OCI-LY7 (cell line): Measurements from ENCODE around the gene PHB1. TPM values are rescaled to one million over a fixed set of nuclear protein-coding genes. Genes with fewer than 3 reads are reported as not detected.

Experiments
- BruUV-seq: library from RNA; stranded (reverse); fragments of 400-500 nt; replicated peaks from 2 replicates; lab custom pipeline; 2021; lab: Mats Ljungman, UMichigan
- CTCF ChIA-PET: fragments of 300-600 bp; sonication (Branson Sonifier 250); formaldehyde crosslinking; loops from one replicate; lab custom pipeline; 2022; ENCODE audit warnings: antibody characterized with exemption; ENCODE audit not compliant: unreplicated experiment; lab: Charles Lee
- POLR2A ChIA-PET: fragments of 300-600 bp; sonication (Branson Sonifier 250); formaldehyde crosslinking; loops from one replicate; lab custom pipeline; 2022; ENCODE audit warnings: antibody characterized with exemption; lab: Charles Lee
- DNase-seq: peaks from one replicate; pipeline ENCODE4 v3.0.0-alpha.2; 2015; ENCODE audit warnings: low spot score
- H2AFZ ChIP-seq: fragments of 200-600 bp; sonication (generic), shearing (Covaris generic); 2 replicates; pipeline ENCODE4 v1.6.1; 2014; ENCODE audit warnings: mild to moderate bottlenecking, antibody characterized with exemption, low read length, moderate library complexity
- H3K27ac ChIP-seq: fragments of 200-600 bp; sonication (generic); 2 replicates; pipeline ENCODE4 v1.5.1; 2014; ENCODE audit warnings: mixed run types, low read depth, mild to moderate bottlenecking, moderate library complexity, low read length, inconsistent platforms; ENCODE audit not compliant: poor library complexity, severe bottlenecking
- H3K36me3 ChIP-seq: fragments of 200-600 bp; sonication (generic); 2 replicates; pipeline ENCODE4 v1.6.1; 2014; ENCODE audit warnings: mild to moderate bottlenecking, antibody characterized with exemption, low read length, moderate library complexity, mixed read lengths; ENCODE audit not compliant: insufficient read depth
- H3K4me1 ChIP-seq: fragments of 200-600 bp; sonication (generic); 2 replicates; pipeline ENCODE4 v1.5.1; 2014; ENCODE audit warnings: mild to moderate bottlenecking, low read length; ENCODE audit not compliant: insufficient read depth, poor library complexity, severe bottlenecking
- H3K4me2 ChIP-seq: fragments of 200-600 bp; sonication (generic); 2 replicates; pipeline ENCODE4 v1.6.1; 2014; ENCODE audit warnings: mild to moderate bottlenecking, low read length
- H3K4me3 ChIP-seq: fragments of 200-600 bp; sonication (generic); 2 replicates; pipeline ENCODE4 v1.5.1; 2014; ENCODE audit warnings: mild to moderate bottlenecking, low read depth, low read length; ENCODE audit not compliant: poor library complexity, severe bottlenecking
- H3K79me2 ChIP-seq: fragments of 200-600 bp; sonication (generic); 2 replicates; pipeline ENCODE4 v1.6.1; 2016; ENCODE audit warnings: low read depth, mild to moderate bottlenecking, low read length, moderate library complexity, mixed read lengths; ENCODE audit not compliant: insufficient read depth
- H3K9me2 ChIP-seq: fragments of 200-600 bp; sonication (generic); 2 replicates; pipeline ENCODE4 v1.6.1; 2016; ENCODE audit warnings: mild to moderate bottlenecking, low read length, mixed read lengths; ENCODE audit not compliant: insufficient read depth
- H3K9me3 ChIP-seq: fragments of 200-600 bp; sonication (generic); 2 replicates; pipeline ENCODE4 v1.6.1; 2014; ENCODE audit warnings: mild to moderate bottlenecking, mixed run types, low read length, mixed read lengths
- H4K20me1 ChIP-seq: fragments of 200-600 bp; sonication (generic); 2 replicates; pipeline ENCODE4 v1.6.1; 2014; ENCODE audit warnings: mild to moderate bottlenecking, antibody characterized with exemption, low read length, moderate library complexity, mixed read lengths; ENCODE audit not compliant: insufficient read depth
- CTCF ChIP-seq: fragments of 200-600 bp; sonication (generic); conservative IDR thresholded peaks from 2 replicates; pipeline ENCODE4 v1.5.1; 2014; ENCODE audit warnings: mild to moderate bottlenecking, antibody characterized with exemption, low read length, moderate library complexity, mixed read lengths
- EZH2phosphoT487 ChIP-seq: fragments of 200-600 bp; sonication (generic); IDR thresholded peaks from 2 replicates; pipeline ENCODE4 v1.6.1; 2018; ENCODE audit warnings: low read depth, borderline replicate concordance, mild to moderate bottlenecking, mixed run types, antibody characterized with exemption, low read length, moderate library complexity, mixed read lengths
- intact Hi-C: fragments of 100-400 bp; cut with micrococcal nuclease; formaldehyde crosslinking; loops from one replicate; pipeline ENCODE4 v1.10.0; 2022; ENCODE audit not compliant: unreplicated experiment
- total RNA-seq, 2 experiments: library from RNA; depleted of rRNA in 1 of 2; stranded (reverse); fragments of >200 nt in 1 of 2; shearing (Covaris generic) in 1 of 2; gene quantifications; 2 replicates each; pipeline ENCODE4 v1.2.3, GENCODE V29; 2014 to 2022

The PHB1 gene
- total RNA-seq, 2 experiments from 2014 or later = 137 to 217 TPM

GRCh38 chr17:49370971-49371834 lies 43.5 kb downstream of the PHB1 start:
- ChIA-PET CTCF (no interaction called here), POLR2A (interaction anchor here (0.6 to 1.5 kb wide), 5 partner anchors 9 to 185 kb away, joined by 3 to 6 read pairs (median 3); no protein-coding TSS in a partner anchor)
- Histone ChIP-seq H3K4me1 (no peaks in the 10 kb centered on the region), H3K4me3 (no peak overlapping the region), H3K36me3 (no peaks in the 10 kb centered on the region), H3K4me2 (no peak overlapping the region), H3K9me2 (no peaks in the 10 kb centered on the region), H3K9me3 (no peaks in the 10 kb centered on the region), H3K79me2 (no peaks in the 10 kb centered on the region), H3K27ac (no peak overlapping the region), H4K20me1 (no peaks in the 10 kb centered on the region), H2AFZ (no peak overlapping the region)
- no peak for TF ChIP-seq CTCF
- no peak for TF ChIP-seq EZH2phosphoT487
- intact Hi-C loops = no loop called here
- no TSS peak for BruUV-seq
- DNase-seq = no peak

- Histone ChIP-seq H3K4me3 (no peak overlapping the region), H4K20me1 (no peaks in the 10 kb centered on the region), H3K9me2 (no peaks in the 10 kb centered on the region), H3K27ac (no peak overlapping the region), H3K36me3 (no peaks in the 10 kb centered on the region), H2AFZ (no peak overlapping the region), H3K4me1 (peaks cover 6% of the 10 kb centered on the region), H3K9me3 (no peaks in the 10 kb centered on the region), H3K79me2 (no peaks in the 10 kb centered on the region), H3K4me2 (no peak overlapping the region)
- POLR2A ChIA-PET = no interaction called here
- no TSS peak for BruUV-seq
- TF ChIP-seq EZH2phosphoT487 = no peak
- intact Hi-C loops = no loop called here
- no peak for DNase-seq
- CTCF ChIA-PET = no interaction called here
These were observed 44.9 kb downstream of the PHB1 start for GRCh38 chr17:49369760-49370159.

GRCh38 chr17:49369089-49369488 lies 45.6 kb downstream of the PHB1 start:
- no peaks in the 10 kb centered on the region for H3K9me2 ChIP-seq
- no peaks in the 10 kb centered on the region for H3K9me3 ChIP-seq
- H4K20me1 ChIP-seq = no peaks in the 10 kb centered on the region
- POLR2A ChIA-PET = interaction anchor here (1.1 kb wide), 1 partner anchor 9 kb away, joined by 4 read pairs; no protein-coding TSS in a partner anchor
- TF ChIP-seq CTCF = no peak
- no peak for TF ChIP-seq EZH2phosphoT487
- H2AFZ ChIP-seq = no peak overlapping the region
- BruUV-seq = no TSS peak
- no peaks in the 10 kb centered on the region for H3K36me3 ChIP-seq
- H3K4me1 ChIP-seq = peaks cover 6% of the 10 kb centered on the region
- CTCF ChIA-PET = no interaction called here
- H3K79me2 ChIP-seq = no peaks in the 10 kb centered on the region
- DNase-seq = no peak
- no peak overlapping the region for H3K4me2 ChIP-seq
- intact Hi-C loops = no loop called here
- H3K27ac ChIP-seq = no peak overlapping the region
- no peak overlapping the region for H3K4me3 ChIP-seq
